H1 (cell line): ENCODE data around the gene NCOA1. TPM values are rescaled to one million over a fixed set of nuclear protein-coding genes. Genes with fewer than 3 reads are reported as not detected.

Source experiments
- CTCF ChIA-PET: fragments of 300-600 bp; sonication (Branson Sonifier 250); formaldehyde crosslinking; loops from one replicate; lab custom pipeline; 2021; ENCODE audit not compliant: partially characterized antibody; lab: Charles Lee
- POLR2A ChIA-PET: fragments of 300-600 bp; sonication (Branson Sonifier 250); formaldehyde crosslinking; loops from one replicate; lab custom pipeline; 2021; ENCODE audit warnings: inconsistent platforms; ENCODE audit not compliant: partially characterized antibody; lab: Charles Lee
- DNase-seq, 2 experiments: peaks; one replicate each; pipeline versions ENCODE4 v3.0.0 to v3.0.0-alpha.2; 2010 to 2022; ENCODE audit warnings: low spot score in 2 of 2, low read depth in 1 of 2, mixed read lengths in 1 of 2
- FAIRE-seq: peaks from 2 replicates; lab custom pipeline; 2011; peaks lifted over from hg19 to GRCh38; lab: Jason Lieb, UNC
- H2AFZ ChIP-seq: 2 replicates; pipeline ENCODE4 v1.8.1; 2012; ENCODE audit warnings: low read length, inconsistent platforms
- H2AK5ac ChIP-seq: 2 replicates; pipeline ENCODE4 v1.6.1; 2013; ENCODE audit warnings: low read depth, low read length
- H2BK120ac ChIP-seq: replicated peaks from 2 replicates; pipeline ENCODE3; 2013; ENCODE audit warnings: low read depth, low read length, inconsistent platforms
- H2BK12ac ChIP-seq: 2 replicates; pipeline ENCODE4 v1.6.1; 2013; ENCODE audit warnings: low read depth, low read length
- H2BK15ac ChIP-seq: 2 replicates; pipeline ENCODE4 v1.6.1; 2013; ENCODE audit warnings: low read length
- H2BK20ac ChIP-seq: 2 replicates; pipeline ENCODE4 v1.6.1; 2013; ENCODE audit warnings: low read length
- H2BK5ac ChIP-seq: 2 replicates; pipeline ENCODE4 v1.6.1; 2013; ENCODE audit warnings: low read depth, low read length
- H3K14ac ChIP-seq: 2 replicates; pipeline ENCODE4 v1.6.1; 2013; ENCODE audit warnings: inconsistent platforms; ENCODE audit not compliant: insufficient read length
- H3K18ac ChIP-seq: 2 replicates; pipeline ENCODE4 v1.6.1; 2013; ENCODE audit warnings: low read length; ENCODE audit errors: extremely low read depth
- H3K23ac ChIP-seq: 2 replicates; pipeline ENCODE4 v1.6.1; 2013; ENCODE audit warnings: inconsistent platforms; ENCODE audit not compliant: insufficient read length
- H3K23me2 ChIP-seq: 2 replicates; pipeline ENCODE4 v1.6.1; 2013; ENCODE audit warnings: low read depth, low read length
- H3K27ac ChIP-seq: 2 replicates; pipeline ENCODE4 v1.6.1; 2011; ENCODE audit warnings: low read depth, low read length, inconsistent platforms
- H3K27me3 ChIP-seq, 4 experiments: replicated peaks in 1 of 4; 1 replicate in 1 of 4; 2 replicates in 3 of 4; pipeline versions ENCODE4 v1.6.1 to v1.8.1; 2011 to 2013; ENCODE audit warnings: low read length in 3 of 4, mild to moderate bottlenecking in 3 of 4, inconsistent platforms in 2 of 4, mixed read lengths in 2 of 4, moderate library complexity in 1 of 4; ENCODE audit not compliant: control insufficient read depth in 3 of 4, insufficient read depth in 3 of 4; ENCODE audit errors: extremely low read depth in 1 of 4
- H3K36me3 ChIP-seq, 4 experiments: 2 replicates each; pipeline versions ENCODE4 v1.6.1 to v1.8.1; 2011 to 2013; ENCODE audit warnings: mild to moderate bottlenecking in 4 of 4, low read length in 3 of 4, moderate library complexity in 2 of 4, control low read depth in 1 of 4, inconsistent platforms in 1 of 4; ENCODE audit not compliant: insufficient read depth in 4 of 4, control insufficient read depth in 2 of 4
- H3K4ac ChIP-seq: replicated peaks from 2 replicates; pipeline ENCODE3; 2013; ENCODE audit warnings: low read length, low read depth, mixed read lengths, inconsistent platforms; ENCODE audit not compliant: insufficient read length
- H3K4me1 ChIP-seq, 4 experiments: replicated peaks in 1 of 4; 1 replicate in 1 of 4; 2 replicates in 3 of 4; pipeline versions ENCODE4 v1.6.1 to v1.8.1; 2011 to 2013; ENCODE audit warnings: low read length in 3 of 4, inconsistent platforms in 2 of 4, mixed read lengths in 1 of 4; ENCODE audit not compliant: insufficient read depth in 4 of 4, control insufficient read depth in 3 of 4
- H3K4me2 ChIP-seq, 2 experiments: 2 replicates each; pipeline versions ENCODE4 v1.6.1 to v1.8.1; 2011 to 2013; ENCODE audit warnings: low read depth in 2 of 2, low read length in 2 of 2, control low read depth in 1 of 2, inconsistent platforms in 1 of 2, mild to moderate bottlenecking in 1 of 2; ENCODE audit not compliant: insufficient read depth in 1 of 2
- H3K4me3 ChIP-seq, 4 experiments: fragments of 200-600, 300-600 bp in 1 of 4; sonication (generic), shearing (Covaris generic), sonication (Bioruptor Twin) in 1 of 4; 2 replicates each; pipeline versions ENCODE4 v1.5.1 to v1.8.1; 2011 to 2016; ENCODE audit warnings: low read length in 4 of 4, low read depth in 3 of 4, control low read depth in 2 of 4, inconsistent platforms in 2 of 4, mild to moderate bottlenecking in 2 of 4, mixed read lengths in 1 of 4, moderate library complexity in 1 of 4; ENCODE audit not compliant: insufficient read depth in 2 of 4; ENCODE audit errors: extremely low read depth in 1 of 4
- H3K56ac ChIP-seq: replicated peaks from 2 replicates; pipeline ENCODE3; 2013; ENCODE audit warnings: low read depth, mild to moderate bottlenecking, mixed read lengths, low read length, inconsistent platforms; ENCODE audit not compliant: insufficient read length
- H3K79me1 ChIP-seq: 2 replicates; pipeline ENCODE4 v1.6.1; 2013; ENCODE audit warnings: low read depth, low read length, control low read depth
- H3K79me2 ChIP-seq, 2 experiments: 2 replicates each; pipeline versions ENCODE4 v1.6.1 to v1.8.1; 2012 to 2013; ENCODE audit warnings: low read length in 2 of 2, mild to moderate bottlenecking in 2 of 2, inconsistent platforms in 1 of 2; ENCODE audit not compliant: insufficient read depth in 2 of 2, control insufficient read depth in 1 of 2
- H3K9ac ChIP-seq, 4 experiments: replicated peaks in 1 of 4; 1 replicate in 1 of 4; 2 replicates in 3 of 4; pipeline versions ENCODE4 v1.6.1 to v1.8.1; 2011 to 2013; ENCODE audit warnings: low read depth in 3 of 4, low read length in 3 of 4, control low read depth in 2 of 4, mild to moderate bottlenecking in 2 of 4, moderate library complexity in 2 of 4, inconsistent platforms in 1 of 4; ENCODE audit errors: extremely low read depth in 1 of 4
- H3K9me3 ChIP-seq, 2 experiments: 2 replicates each; pipeline versions ENCODE4 v1.6.1 to v1.8.1; 2012 to 2013; ENCODE audit warnings: mild to moderate bottlenecking in 2 of 2, moderate library complexity in 2 of 2, control low read depth in 1 of 2, inconsistent platforms in 1 of 2, low read depth in 1 of 2, low read length in 1 of 2, mixed read lengths in 1 of 2; ENCODE audit not compliant: insufficient read depth in 2 of 2
- H4K20me1 ChIP-seq, 2 experiments: replicated peaks in 1 of 2; 2 replicates each; pipeline versions ENCODE3 to v1.8.1; 2011 to 2013; ENCODE audit warnings: inconsistent platforms in 2 of 2, low read length in 2 of 2, mild to moderate bottlenecking in 1 of 2; ENCODE audit not compliant: insufficient read depth in 2 of 2, control insufficient read depth in 1 of 2
- H4K5ac ChIP-seq: 2 replicates; pipeline ENCODE4 v1.6.1; 2013; ENCODE audit warnings: low read length, low read depth, mixed read lengths, inconsistent platforms; ENCODE audit not compliant: insufficient read length
- H4K8ac ChIP-seq: 2 replicates; pipeline ENCODE4 v1.8.0; 2013; ENCODE audit warnings: mild to moderate bottlenecking, moderate library complexity, low read length, inconsistent platforms; ENCODE audit not compliant: insufficient read depth; ENCODE audit errors: extremely low read depth
- H4K91ac ChIP-seq: replicated peaks from 2 replicates; pipeline ENCODE3; 2013; ENCODE audit warnings: low read length, mixed read lengths, inconsistent platforms; ENCODE audit not compliant: insufficient read length
- RFX5 ChIP-seq: IDR thresholded peaks from 2 replicates; pipeline ENCODE4 v1.6.1; 2011; ENCODE audit warnings: low read depth, low read length, improper control_type of control experiment, borderline replicate concordance
- TBP ChIP-seq: IDR thresholded peaks from 2 replicates; pipeline ENCODE4 v1.6.1; 2011; ENCODE audit warnings: low read depth, low read length, improper control_type of control experiment
- YY1 ChIP-seq: IDR thresholded peaks from 2 replicates; pipeline ENCODE4 v1.6.1; 2011; ENCODE audit warnings: low read depth, mild to moderate bottlenecking, low read length
- WGBS, 2 experiments: shearing (Covaris generic) in 1 of 2; methylation state at CpG; one replicate each; pipeline versions ENCODE4 v1.1.6 to v1.1.7; 2013 to 2015; ENCODE audit warnings: low lambda C conversion rate in 2 of 2, mixed read lengths in 2 of 2, inconsistent platforms in 1 of 2, low coverage in 1 of 2, missing lambda C conversion rate in 1 of 2; ENCODE audit not compliant: insufficient replicate concordance in 2 of 2, insufficient coverage in 1 of 2, insufficient read length in 1 of 2; ENCODE audit errors: extremely low coverage in 1 of 2, missing lambda C conversion rate in 1 of 2; 5-methylcytosine and 5-hydroxymethylcytosine counted together
- polyA plus RNA-seq, 7 experiments: library from polyadenylated mRNA; depleted of rRNA in 3 of 7; stranded (reverse) in 5 of 7; unstranded in 2 of 7; fragments of >200 nt in 5 of 7; fragments of 200-250 nt in 2 of 7; gene quantifications; 1 replicate in 5 of 7; 2 replicates in 1 of 7; 4 replicates in 1 of 7; pipeline versions ENCODE4 v1.2.1 to v1.2.3, GENCODE V29; 2011 to 2013; ENCODE audit warnings: missing spikeins in 2 of 7, mixed read lengths in 2 of 7
- total RNA-seq: library from RNA; stranded (reverse); fragmentation: NEBNext Ultra II Directional; extraction: Animal tissue kit (Norgen Biotek cat#: 25700); gene quantifications from 2 replicates; pipeline ENCODE4 v1.2.1, GENCODE V29; 2021

Gene NCOA1
- total and polyA plus RNA-seq, 2 of the 8 experiments (the other 6 are each of a cell fraction or from before 2014, with no cell fraction given), result 12.8 to 17.9 TPM

DNA sequence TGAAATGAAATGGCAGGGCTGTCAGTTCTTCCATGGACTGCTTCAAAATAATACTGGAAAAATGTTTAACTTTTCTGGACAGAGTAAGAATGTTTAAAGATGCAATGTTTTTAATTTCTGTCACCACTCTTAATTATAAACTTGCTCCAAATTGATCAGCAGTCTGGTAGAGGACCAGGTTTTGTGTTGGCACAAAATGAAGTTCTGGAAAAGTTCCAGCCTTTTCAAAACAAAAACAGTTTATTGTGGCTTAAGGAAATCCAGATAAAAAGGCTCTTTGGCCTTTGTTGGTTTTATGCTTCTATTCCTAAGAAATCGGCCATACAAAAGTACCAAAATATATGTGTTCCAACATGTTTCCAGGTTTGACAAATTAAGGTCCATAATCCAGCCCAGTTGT lies 253.3 kb downstream of the NCOA1 start:
- CTCF ChIA-PET, result no interaction called here
- Histone ChIP-seq H3K23me2 (no peaks in the 10 kb centered on the region), H3K4ac (no peak overlapping the region), H2BK20ac (no peak overlapping the region), H2BK15ac (no peak overlapping the region), H2AK5ac (no peak overlapping the region), H3K56ac (no peak overlapping the region), H2BK120ac (no peak overlapping the region), H3K4me1 (no peaks in the 10 kb centered on the region), H3K9ac (no peak overlapping the region), H4K20me1 (no peaks in the 10 kb centered on the region), H2BK12ac (no peak overlapping the region), H2BK5ac (no peak overlapping the region), H3K4me3 (no peak overlapping the region), H3K27ac (no peak overlapping the region), H3K23ac (no peak overlapping the region), H3K79me1 (no peaks in the 10 kb centered on the region), H3K27me3 (no peaks in the 10 kb centered on the region), H2AFZ (no peak overlapping the region), H3K4me2 (no peak overlapping the region), H3K14ac (no peak overlapping the region), H4K91ac (no peak overlapping the region), H4K8ac (no peak overlapping the region), H3K79me2 (no peaks in the 10 kb centered on the region), H3K36me3 (peaks cover 0 to 5% (median 2%) of the 10 kb centered on the region in 4 experiments; a peak in 3 of 8 replicates), H3K9me3 (no peaks in the 10 kb centered on the region), H4K5ac (no peak overlapping the region), H3K18ac (no peak overlapping the region)
- WGBS, 2 experiments, result 86% methylated on average over 1 of the region's 1 CpG; no CpG with 5 or more reads in 1 of the 2 experiments
- POLR2A ChIA-PET, result no interaction called here
- no peak for TF ChIP-seq RFX5
- no peak for TF ChIP-seq YY1
- no peak for TF ChIP-seq TBP
- DNase-seq, result no peak
- no peak for FAIRE-seq
